ENCODE results near the gene SMC2.

Gene SMC2

GRCh38 chr9:104093647-104094533, at the start of gene SMC2:
Gene SMC2 (plus strand): TSS chr9:104094309. CDS start chr9:104095385, 1,076 bp downstream.
- peak; percentile 64 to 93 for DNase-seq

GRCh38 chr9:104068546-104068945, 25.6 kb upstream of the SMC2 start:
- no peak for DNase-seq

GRCh38 chr9:104069288-104069687, 24.8 kb upstream of the SMC2 start:
- DNase-seq, result no peak

DNA sequence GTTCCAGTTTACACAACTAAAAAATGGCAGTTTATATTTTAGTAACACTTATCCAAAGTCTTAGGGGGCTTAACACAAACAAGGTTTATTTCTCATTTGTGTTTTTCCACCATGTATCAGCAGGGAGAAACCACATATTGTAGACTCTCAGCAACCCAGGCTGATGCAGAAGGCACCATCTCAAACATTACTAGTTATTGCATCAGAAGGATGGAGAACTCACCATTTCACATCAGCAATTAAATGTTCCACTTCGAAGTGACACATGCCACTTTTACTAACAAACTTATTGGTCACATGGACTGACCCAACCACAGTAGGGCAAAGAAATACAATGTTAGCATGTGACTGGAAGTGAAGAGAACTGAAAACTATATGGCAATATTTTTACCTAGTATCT, 22.5 kb upstream of the SMC2 start:
- no peak for DNase-seq

DNA sequence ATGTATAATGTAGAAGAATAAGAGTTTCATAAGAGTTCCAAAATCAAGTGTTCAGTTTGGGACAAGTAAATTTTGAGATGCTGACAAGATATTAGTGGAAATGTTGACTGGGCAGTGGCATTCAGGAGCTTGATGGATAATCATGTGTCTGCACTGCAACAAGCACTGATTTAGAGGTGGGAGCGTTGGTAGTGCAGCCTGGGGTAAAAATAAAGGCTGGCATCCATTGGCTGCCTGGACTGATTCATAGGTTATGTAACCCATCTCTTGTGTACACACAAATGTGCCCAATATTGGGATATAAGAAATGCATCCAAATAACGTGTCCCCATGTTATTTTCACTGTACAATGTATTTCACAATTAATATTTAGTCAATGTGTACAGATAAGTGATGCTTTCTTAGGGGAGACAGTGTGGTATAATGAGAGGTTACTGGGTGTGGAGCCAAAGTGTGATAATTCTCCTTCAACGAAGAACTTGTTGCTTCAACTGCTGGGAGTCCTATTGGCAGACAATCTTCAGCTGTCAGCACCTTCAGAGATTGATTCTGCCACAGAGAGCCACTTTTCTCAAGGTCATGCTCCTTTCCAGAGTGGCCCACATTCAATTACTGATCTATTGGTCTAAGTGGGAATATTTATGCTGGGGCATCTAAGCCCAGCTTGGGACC, 20.9 kb upstream of the SMC2 start:
- no peak for DNase-seq

GRCh38 chr9:104073770-104074133, 20.4 kb upstream of the SMC2 start:
- no peak for DNase-seq

GRCh38 chr9:104074876-104075275, 19.2 kb upstream of the SMC2 start:
- DNase-seq, result no peak

- no peak for DNase-seq
These were observed 18.0 kb upstream of the SMC2 start for GRCh38 chr9:104075801-104076753.

GRCh38 chr9:104078596-104078995, 15.5 kb upstream of the SMC2 start:
- DNase-seq, result no peak

DNA sequence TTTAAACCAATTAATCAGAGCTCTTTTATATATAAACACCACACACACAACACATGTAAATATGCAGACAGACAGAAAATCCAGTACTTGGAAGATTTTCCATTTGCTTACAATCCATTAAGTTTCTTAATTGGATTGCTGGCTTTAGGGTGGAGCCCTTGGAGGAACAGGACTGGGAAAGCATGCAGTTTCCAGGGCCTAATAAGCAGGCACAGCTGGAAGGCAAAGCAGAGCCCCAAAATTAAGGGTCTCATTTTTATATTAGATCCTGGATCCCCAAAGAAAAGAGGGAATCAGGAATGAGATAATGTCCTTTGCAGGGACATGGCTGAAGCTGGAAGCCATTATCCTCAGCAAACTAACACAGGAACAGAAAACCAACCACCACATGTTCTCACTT, 13.1 kb upstream of the SMC2 start:
- DNase-seq, result no peak

GRCh38 chr9:104082168-104082567, 11.9 kb upstream of the SMC2 start:
- no peak for DNase-seq

GRCh38 chr9:104085525-104085924, 8.6 kb upstream of the SMC2 start:
- DNase-seq, result no peak

DNA sequence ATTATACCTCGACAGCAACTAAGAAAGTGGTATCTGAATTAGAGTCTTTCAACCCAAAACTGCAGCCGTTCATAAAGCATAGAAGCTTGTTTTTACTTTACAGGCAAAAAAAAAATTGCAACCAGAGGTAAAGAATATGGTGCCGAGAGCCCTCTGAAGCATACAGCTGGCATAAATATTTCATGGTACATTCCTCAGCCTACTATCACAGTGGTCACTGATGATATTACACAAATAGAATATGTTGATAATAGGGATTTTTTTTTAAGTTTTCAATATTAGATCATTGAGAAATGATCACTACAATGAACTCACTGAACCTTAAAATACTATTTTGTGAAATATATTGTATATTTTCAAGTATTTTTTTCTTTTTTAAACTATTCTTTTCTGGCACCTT, 6.2 kb upstream of the SMC2 start:
- DNase-seq, result no peak

DNA sequence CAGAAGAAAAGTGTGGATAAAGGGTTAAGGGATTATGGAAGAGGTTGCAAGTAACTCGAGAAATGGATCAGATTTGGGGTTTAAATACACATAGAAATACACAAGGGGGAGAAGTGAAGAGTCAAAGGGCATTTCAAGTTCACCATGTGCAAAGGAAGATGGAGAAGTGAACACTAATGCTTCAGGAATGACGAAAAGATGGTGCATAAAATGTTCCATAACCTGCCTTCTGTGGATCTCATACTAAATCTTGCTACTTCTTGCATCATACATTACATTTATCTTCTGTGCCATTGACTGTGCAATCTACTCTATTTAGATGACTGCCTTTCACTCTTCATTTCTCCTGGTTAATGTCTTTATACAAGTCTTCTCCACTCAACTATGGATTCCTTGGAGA, 5.7 kb upstream of the SMC2 start:
- DNase-seq, result no peak

DNA sequence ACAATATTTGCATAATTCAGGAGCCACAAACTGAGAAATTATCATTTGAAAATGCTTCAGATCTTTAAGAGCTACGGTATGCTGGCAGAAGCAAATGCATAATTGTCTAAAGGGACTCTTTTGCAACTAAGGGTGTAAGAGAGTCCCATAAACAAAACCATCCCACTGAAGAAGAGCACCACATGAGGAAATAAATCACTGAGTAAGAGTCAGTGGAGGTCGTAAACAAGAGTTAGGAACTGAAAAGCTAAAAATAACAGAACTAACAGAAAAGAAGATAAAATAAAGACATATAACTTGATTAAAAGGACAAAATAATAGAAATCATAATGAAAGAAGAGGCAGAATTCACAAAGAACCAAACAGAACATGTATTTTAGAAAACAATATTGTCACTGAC, 3.5 kb upstream of the SMC2 start:
- no peak for DNase-seq

GRCh38 chr9:104091116-104091515, 3.0 kb upstream of the SMC2 start:
- DNase-seq, result no peak

DNA sequence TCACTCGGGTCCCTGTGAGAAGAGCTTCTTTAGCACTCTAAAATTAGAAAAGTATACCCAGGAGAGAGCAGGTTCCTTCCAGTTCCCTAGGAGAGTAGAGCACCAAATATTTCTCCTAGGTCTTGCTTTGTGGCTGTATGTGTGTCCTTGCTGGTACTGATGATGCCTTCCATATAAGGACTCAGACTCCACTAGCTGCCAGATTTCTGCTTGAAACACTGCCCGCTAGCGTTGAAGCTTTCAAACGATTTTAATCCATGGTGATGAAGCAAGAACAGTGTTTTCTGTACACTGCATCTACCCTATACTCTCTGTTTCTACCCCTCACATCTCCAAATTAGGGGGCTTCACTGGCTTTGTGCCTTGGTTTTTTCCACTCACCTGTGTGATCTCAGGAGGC, 2.4 kb upstream of the SMC2 start:
- peak in 1 of 2 experiments; percentile 9 for DNase-seq

DNA sequence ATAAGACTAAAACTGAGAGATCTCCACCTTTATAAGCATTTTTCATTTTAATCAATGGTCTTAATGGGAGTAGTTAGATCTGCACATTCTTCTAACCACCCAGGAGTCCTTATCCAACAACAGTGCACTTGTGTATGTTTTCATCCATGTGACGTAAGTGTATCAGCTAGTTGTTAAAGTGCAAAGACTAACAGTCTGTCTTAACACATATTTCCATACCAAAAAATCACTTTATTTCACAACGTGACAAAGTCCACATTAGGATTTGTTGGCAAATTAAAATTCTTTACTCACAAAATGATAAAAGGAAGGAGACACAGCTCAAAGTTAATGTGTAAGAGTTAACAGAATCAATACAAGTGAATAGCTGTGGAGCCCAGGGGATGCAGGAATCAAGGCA, 1.9 kb upstream of the SMC2 start:
- DNase-seq, result no peak

DNA sequence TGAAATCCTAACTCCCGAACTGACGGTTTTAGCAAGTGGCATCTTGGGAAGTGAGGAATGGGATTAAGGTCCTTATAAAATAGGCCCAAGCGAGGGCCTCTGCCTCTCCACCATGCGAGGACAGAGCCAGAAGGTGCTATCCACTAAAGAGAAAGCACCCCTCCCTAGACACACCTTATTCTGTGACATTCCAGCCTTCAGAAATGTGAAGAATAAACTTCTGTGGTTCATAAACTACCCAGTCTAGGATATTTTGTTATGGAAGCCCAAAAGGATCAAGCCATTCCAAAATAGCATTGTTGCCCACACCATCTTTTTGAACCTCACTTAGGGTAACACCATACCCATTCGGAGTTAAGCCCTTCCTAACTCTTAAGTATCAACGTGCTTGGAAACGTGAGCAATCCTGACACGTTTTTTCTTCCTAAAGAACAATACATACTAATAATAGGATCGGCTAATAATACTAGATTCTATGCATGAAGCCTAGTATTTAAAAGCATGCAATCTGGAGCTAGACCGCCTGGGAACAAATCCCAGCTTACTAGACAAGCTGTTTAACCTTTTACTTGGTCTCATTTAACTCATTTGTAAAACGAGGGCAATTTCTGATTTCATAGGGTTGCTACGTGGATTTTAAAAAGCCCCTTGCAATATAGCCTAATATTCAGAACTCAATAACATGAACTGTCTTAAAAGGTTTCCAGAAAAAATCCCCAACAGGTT, 1.1 kb upstream of the SMC2 start:
- no peak for DNase-seq

DNA sequence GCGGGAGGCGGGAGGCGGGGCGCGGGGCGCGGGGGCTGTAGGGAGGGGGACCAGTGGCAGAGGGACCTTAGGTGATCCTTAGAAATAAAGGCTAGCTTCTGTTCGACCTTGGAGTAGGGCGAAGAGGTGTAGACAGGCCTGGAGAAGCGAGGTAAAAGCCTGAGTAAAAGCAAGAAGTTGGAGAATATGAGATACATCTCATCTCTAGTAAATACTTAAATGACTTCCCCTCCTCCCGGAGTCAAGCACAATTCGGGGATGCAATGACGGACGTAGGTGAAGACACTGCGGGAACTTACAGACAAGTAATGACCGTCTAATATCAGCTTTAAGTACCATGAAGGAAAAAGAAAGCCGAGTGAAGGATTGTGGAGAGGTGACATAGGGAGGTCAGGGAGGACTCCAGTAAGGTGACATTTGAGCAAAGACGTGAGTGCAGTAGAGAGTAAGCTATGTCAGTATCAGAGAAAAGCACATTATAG, 466 bp downstream of the SMC2 start:
- peak in 1 of 2 experiments; percentile 47 for DNase-seq

DNA sequence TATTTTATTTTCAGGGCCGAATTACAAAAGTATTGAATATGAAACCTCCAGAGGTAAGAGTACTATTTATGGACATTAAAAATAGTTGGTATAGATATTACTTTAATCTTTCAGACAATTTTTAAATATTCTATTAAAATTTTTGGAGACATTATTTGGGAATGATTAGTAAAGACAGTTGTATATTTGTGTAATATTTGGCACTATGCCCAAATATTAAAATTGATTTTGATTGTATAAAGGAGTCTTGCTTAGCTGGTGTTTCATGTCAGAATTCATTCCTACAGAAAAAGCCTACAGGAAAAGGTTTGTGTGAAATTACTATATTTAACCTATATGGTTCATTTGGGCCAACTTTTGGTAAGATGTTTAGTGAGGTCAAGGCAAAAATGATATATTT, 5.5 kb downstream of the SMC2 start:
- DNase-seq, result no peak

DNA sequence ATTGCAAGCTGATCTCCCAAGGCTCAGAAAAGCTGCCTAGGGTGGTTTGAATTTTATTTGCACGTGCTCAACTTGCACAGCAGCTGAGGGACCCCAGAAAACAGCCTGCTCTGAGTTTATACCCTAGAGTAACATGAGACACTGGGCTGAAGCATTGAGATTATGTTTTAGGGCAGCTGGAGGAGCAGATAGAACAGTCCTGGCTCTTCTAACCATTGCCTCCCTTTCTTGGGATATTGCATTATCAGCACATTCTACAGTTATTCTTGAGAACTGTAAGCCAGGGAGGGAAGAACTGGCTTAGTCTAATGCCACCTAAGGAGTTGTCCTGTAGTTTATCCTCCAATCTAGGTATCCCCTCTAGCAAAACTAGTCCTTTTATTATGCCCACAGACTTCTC, 10.3 kb downstream of the SMC2 start:
- no peak for DNase-seq

Data from NCI-H187 (cell line).